Testis (tissue), 3 donors: ENCODE results near the gene IL3. TPM values are rescaled to one million over a fixed set of nuclear protein-coding genes. Genes with fewer than 3 reads are reported as not detected.

ENCODE experiments used
- DNase-seq: peaks from one replicate; pipeline ENCODE4 v3.0.0-alpha.2; 2019
- H3K27ac ChIP-seq, 2 donors: fragments of 200-600 bp; sonication (generic); one replicate each; pipeline ENCODE4 v1.5.1; 2019
- H3K27me3 ChIP-seq: fragments of 200-600 bp; sonication (generic); one replicate; pipeline ENCODE4 v1.5.1; 2019
- H3K36me3 ChIP-seq: fragments of 200-600 bp; sonication (generic); one replicate; pipeline ENCODE4 v1.5.1; 2017; ENCODE audit warnings: low read depth; ENCODE audit errors: missing control alignments
- H3K4me1 ChIP-seq: fragments of 200-600 bp; sonication (generic); one replicate; pipeline ENCODE4 v1.5.1; 2019
- H3K4me3 ChIP-seq, 2 donors: fragments of 200-600 bp; sonication (generic); one replicate each; pipeline ENCODE4 v1.5.1; 2017 to 2019
- H3K9me3 ChIP-seq: fragments of 200-600 bp; sonication (generic); one replicate; pipeline ENCODE4 v1.5.1; 2017
- CTCF ChIP-seq, 3 experiments: fragments of 450-650 bp in 2 of 3; fragments of 200-600 bp in 1 of 3; sonication (generic) in 1 of 3; IDR thresholded peaks; one replicate each; pipeline ENCODE4 v1.5.1; 2016 to 2019; ENCODE audit warnings: antibody characterized with exemption in 3 of 3, mild to moderate bottlenecking in 2 of 3, moderate library complexity in 1 of 3
- POLR2A ChIP-seq: fragments of 450-650 bp; IDR thresholded peaks from one replicate; pipeline ENCODE4 v1.6.1; 2017; ENCODE audit warnings: antibody characterized with exemption, mild to moderate bottlenecking, moderate library complexity
- WGBS, 2 donors: methylation state at CpG; one replicate each; pipeline ENCODE4 v1.1.5; 2018; 5-methylcytosine and 5-hydroxymethylcytosine counted together
- intact Hi-C: fragments of 100-400 bp; cut with DNase I; formaldehyde crosslinking; loops from one replicate; pipeline ENCODE4 v1.15.1; 2023; ENCODE audit warnings: low total_unique reads
- polyA plus RNA-seq: library from polyadenylated mRNA; stranded (reverse); fragments of 350-450 nt; fragmentation: Illumina TruSeq; extraction: RNeasy Lipid Tissue Mini Kit (QIAGEN cat#74804); gene quantifications from one replicate; pipeline ENCODE4 v1.2.3, GENCODE V29; 2014; ENCODE audit warnings: low read depth, low replicate concordance; ENCODE audit not compliant: insufficient read depth
- total RNA-seq, 2 donors: library from RNA; depleted of rRNA; stranded (reverse); fragments of >200 nt; gene quantifications; one replicate each; pipeline ENCODE4 v1.2.3, GENCODE V29; 2016

IL3 gene
- total and polyA plus RNA-seq, 3 donors from 2014 or later = 0.39 TPM; not detected in 2

GRCh38 chr5:132074091-132074771, 13.8 kb downstream of the IL3 start:
- H3K27me3 ChIP-seq = no peaks in the 10 kb centered on the region
- intact Hi-C loops = no loop called here
- H3K9me3 ChIP-seq = no peaks in the 10 kb centered on the region
- H3K36me3 ChIP-seq = no peaks in the 10 kb centered on the region
- no peaks in the 10 kb centered on the region for H3K4me1 ChIP-seq
- no peak for TF ChIP-seq POLR2A
- TF ChIP-seq CTCF (IDR thresholded peaks at IDR 0.05) = no peak
- H3K27ac ChIP-seq = no peak overlapping the region
- H3K4me3 ChIP-seq = no peak overlapping the region
- 95 to 100% methylated on average over 3 to 7 of the region's 7 CpGs for WGBS, 2 donors
- DNase-seq = no peak

GRCh38 chr5:132074772-132075718, 14.6 kb downstream of the IL3 start:
- no peaks in the 10 kb centered on the region for H3K36me3 ChIP-seq
- TF ChIP-seq CTCF (IDR thresholded peaks at IDR 0.05) (no peak), POLR2A (no peak)
- no peaks in the 10 kb centered on the region for H3K27me3 ChIP-seq
- H3K27ac ChIP-seq = no peak overlapping the region
- intact Hi-C loops = no loop called here
- no peaks in the 10 kb centered on the region for H3K4me1 ChIP-seq
- no peaks in the 10 kb centered on the region for H3K9me3 ChIP-seq
- H3K4me3 ChIP-seq = no peak overlapping the region
- no peak for DNase-seq
- WGBS, 2 donors = 84 to 85% methylated on average over 8 to 16 of the region's 16 CpGs

- TF ChIP-seq POLR2A = no peak
- no peak for TF ChIP-seq CTCF (IDR thresholded peaks at IDR 0.05)
- DNase-seq = no peak
- no peaks in the 10 kb centered on the region for H3K36me3 ChIP-seq
- intact Hi-C loops = no loop called here
- H3K9me3 ChIP-seq = no peaks in the 10 kb centered on the region
- 97 to 98% methylated on average over 2 of the region's 2 CpGs for WGBS, 2 donors
- H3K4me3 ChIP-seq = no peak overlapping the region
- H3K4me1 ChIP-seq = no peaks in the 10 kb centered on the region
- H3K27me3 ChIP-seq = no peaks in the 10 kb centered on the region
- H3K27ac ChIP-seq = no peak overlapping the region
These were observed 15.2 kb downstream of the IL3 start for GRCh38 chr5:132075719-132076077.

- Histone ChIP-seq H3K9me3 (no peaks in the 10 kb centered on the region), H3K36me3 (no peaks in the 10 kb centered on the region), H3K4me3 (no peak overlapping the region), H3K4me1 (no peaks in the 10 kb centered on the region), H3K27ac (no peak overlapping the region), H3K27me3 (no peaks in the 10 kb centered on the region)
- intact Hi-C loops = no loop called here
- DNase-seq = no peak
- no peak for TF ChIP-seq POLR2A
- TF ChIP-seq CTCF (IDR thresholded peaks at IDR 0.05) = no peak
- WGBS, 2 donors = 81 to 91% methylated on average over 8 to 11 of the region's 11 CpGs
These were observed 15.9 kb downstream of the IL3 start for GRCh38 chr5:132076202-132076830.
